Keratinocyte (primary cell): ENCODE measurements around the gene TRAPPC10.

Experiments
- CTCF ChIP-seq, 3 experiments: IDR thresholded peaks in 1 of 3; conservative IDR thresholded peaks in 1 of 3; optimal IDR thresholded peaks in 1 of 3; 2 replicates in 2 of 3; 3 replicates in 1 of 3; pipeline versions ENCODE3 to v1.5.1; 2011; ENCODE audit warnings: low read length in 3 of 3, mild to moderate bottlenecking in 3 of 3, moderate library complexity in 2 of 3, control low read depth in 1 of 3, inconsistent platforms in 1 of 3; ENCODE audit not compliant: insufficient read depth in 2 of 3; ENCODE audit errors: extremely low read depth in 1 of 3
- EZH2 ChIP-seq: IDR thresholded peaks from one replicate; pipeline ENCODE4 v1.6.1; 2012; ENCODE audit warnings: inconsistent platforms, mild to moderate bottlenecking, low read length, moderate library complexity

GRCh38 chr21:44062380-44062779 lies 50.3 kb downstream of the TRAPPC10 start:
- TF ChIP-seq EZH2 (no peak), CTCF (optimal IDR thresholded peaks at IDR 0.05 in 1 of 3, IDR thresholded peaks at IDR 0.05 in 1 of 3, conservative IDR thresholded peaks at IDR 0.05 in 1 of 3; ENCODE audit: extremely low read depth in 1 of 3, insufficient read depth in 2 of 3, low read length in 3 of 3) (no peak)
